Testis (tissue), 3 donors: Measurements from ENCODE around the gene TUB. TPM values are rescaled to one million over a fixed set of nuclear protein-coding genes. Genes with fewer than 3 reads are reported as not detected.

ENCODE experiments used
- DNase-seq: peaks from one replicate; pipeline ENCODE4 v3.0.0-alpha.2; 2019
- H3K27ac ChIP-seq, 2 donors: fragments of 200-600 bp; sonication (generic); one replicate each; pipeline ENCODE4 v1.5.1; 2019
- H3K27me3 ChIP-seq: fragments of 200-600 bp; sonication (generic); one replicate; pipeline ENCODE4 v1.5.1; 2019
- H3K36me3 ChIP-seq: fragments of 200-600 bp; sonication (generic); one replicate; pipeline ENCODE4 v1.5.1; 2017; ENCODE audit warnings: low read depth; ENCODE audit errors: missing control alignments
- H3K4me1 ChIP-seq: fragments of 200-600 bp; sonication (generic); one replicate; pipeline ENCODE4 v1.5.1; 2019
- H3K4me3 ChIP-seq, 2 donors: fragments of 200-600 bp; sonication (generic); one replicate each; pipeline ENCODE4 v1.5.1; 2017 to 2019
- H3K9me3 ChIP-seq: fragments of 200-600 bp; sonication (generic); one replicate; pipeline ENCODE4 v1.5.1; 2017
- POLR2A ChIP-seq: fragments of 450-650 bp; IDR thresholded peaks from one replicate; pipeline ENCODE4 v1.6.1; 2017; ENCODE audit warnings: antibody characterized with exemption, mild to moderate bottlenecking, moderate library complexity
- WGBS, 2 donors: methylation state at CpG; one replicate each; pipeline ENCODE4 v1.1.5; 2018; 5-methylcytosine and 5-hydroxymethylcytosine counted together
- intact Hi-C: fragments of 100-400 bp; cut with DNase I; formaldehyde crosslinking; loops from one replicate; pipeline ENCODE4 v1.15.1; 2023; ENCODE audit warnings: low total_unique reads
- polyA plus RNA-seq: library from polyadenylated mRNA; stranded (reverse); fragments of 350-450 nt; fragmentation: Illumina TruSeq; extraction: RNeasy Lipid Tissue Mini Kit (QIAGEN cat#74804); gene quantifications from one replicate; pipeline ENCODE4 v1.2.3, GENCODE V29; 2014; ENCODE audit warnings: low read depth, low replicate concordance; ENCODE audit not compliant: insufficient read depth
- total RNA-seq, 2 donors: library from RNA; depleted of rRNA; stranded (reverse); fragments of >200 nt; gene quantifications; one replicate each; pipeline ENCODE4 v1.2.3, GENCODE V29; 2016
- TF ChIP-seq, protein P1 (sequence below), 3 experiments: fragments of 450-650 bp in 2 of 3; fragments of 200-600 bp in 1 of 3; sonication (generic) in 1 of 3; IDR thresholded peaks; one replicate each; pipeline ENCODE4 v1.5.1; 2016 to 2019; ENCODE audit warnings: antibody characterized with exemption in 3 of 3, mild to moderate bottlenecking in 2 of 3, moderate library complexity in 1 of 3

The TUB gene
- total and polyA plus RNA-seq, 3 donors from 2014 or later, result 8.9 to 16.5 (median 15.6) TPM

DNA sequence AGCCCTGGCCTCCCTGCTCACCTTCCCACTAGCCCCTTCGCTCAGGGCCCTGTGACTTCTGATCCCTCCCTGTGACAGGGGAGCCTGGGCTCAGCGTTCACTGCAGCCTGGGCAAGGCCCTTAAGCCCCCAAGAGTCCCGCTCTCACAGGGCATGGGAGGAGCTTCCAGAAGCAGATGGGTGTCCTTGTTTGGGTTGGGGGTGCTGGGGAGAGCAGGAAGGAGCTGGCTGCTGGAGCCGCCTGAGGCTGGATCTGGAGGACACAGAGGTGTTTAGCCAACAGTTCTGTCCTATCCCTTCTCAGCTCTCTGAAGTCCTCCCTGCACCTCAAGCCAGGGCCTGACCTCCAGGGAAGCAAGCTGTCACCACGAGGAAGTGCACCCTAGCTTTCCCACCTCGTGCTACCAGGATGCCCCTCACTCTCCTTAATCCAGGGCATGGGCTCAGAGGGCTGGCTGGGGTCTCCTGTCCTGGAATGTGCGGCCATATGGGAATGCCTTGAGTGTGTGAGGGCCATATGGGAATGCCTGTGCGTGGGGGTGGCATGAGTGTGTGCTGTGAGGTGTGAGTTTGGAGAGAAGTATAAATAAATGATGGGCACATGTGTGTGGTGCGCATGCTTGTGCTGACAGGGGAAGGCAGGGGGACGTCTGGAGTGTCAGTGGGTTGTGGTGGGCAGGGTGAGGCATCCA is 25.0 kb upstream of the TUB start:
- Histone ChIP-seq H3K9me3 (no peaks in the 10 kb centered on the region), H3K4me3 (no peak overlapping the region), H3K27me3 (no peaks in the 10 kb centered on the region), H3K27ac (peak overlapping the region in 1 of 2 donors; percentile 84), H3K4me1 (peaks cover 17% of the 10 kb centered on the region), H3K36me3 (no peaks in the 10 kb centered on the region)
- intact Hi-C loops, result no loop called here
- peak; percentile 11 for DNase-seq
- 91 to 92% methylated on average over 6 to 10 of the region's 10 CpGs for WGBS, 2 donors
- TF ChIP-seq, protein P1, sequence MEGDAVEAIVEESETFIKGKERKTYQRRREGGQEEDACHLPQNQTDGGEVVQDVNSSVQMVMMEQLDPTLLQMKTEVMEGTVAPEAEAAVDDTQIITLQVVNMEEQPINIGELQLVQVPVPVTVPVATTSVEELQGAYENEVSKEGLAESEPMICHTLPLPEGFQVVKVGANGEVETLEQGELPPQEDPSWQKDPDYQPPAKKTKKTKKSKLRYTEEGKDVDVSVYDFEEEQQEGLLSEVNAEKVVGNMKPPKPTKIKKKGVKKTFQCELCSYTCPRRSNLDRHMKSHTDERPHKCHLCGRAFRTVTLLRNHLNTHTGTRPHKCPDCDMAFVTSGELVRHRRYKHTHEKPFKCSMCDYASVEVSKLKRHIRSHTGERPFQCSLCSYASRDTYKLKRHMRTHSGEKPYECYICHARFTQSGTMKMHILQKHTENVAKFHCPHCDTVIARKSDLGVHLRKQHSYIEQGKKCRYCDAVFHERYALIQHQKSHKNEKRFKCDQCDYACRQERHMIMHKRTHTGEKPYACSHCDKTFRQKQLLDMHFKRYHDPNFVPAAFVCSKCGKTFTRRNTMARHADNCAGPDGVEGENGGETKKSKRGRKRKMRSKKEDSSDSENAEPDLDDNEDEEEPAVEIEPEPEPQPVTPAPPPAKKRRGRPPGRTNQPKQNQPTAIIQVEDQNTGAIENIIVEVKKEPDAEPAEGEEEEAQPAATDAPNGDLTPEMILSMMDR (IDR thresholded peaks at IDR 0.05), result no peak
- no peak for TF ChIP-seq POLR2A

DNA sequence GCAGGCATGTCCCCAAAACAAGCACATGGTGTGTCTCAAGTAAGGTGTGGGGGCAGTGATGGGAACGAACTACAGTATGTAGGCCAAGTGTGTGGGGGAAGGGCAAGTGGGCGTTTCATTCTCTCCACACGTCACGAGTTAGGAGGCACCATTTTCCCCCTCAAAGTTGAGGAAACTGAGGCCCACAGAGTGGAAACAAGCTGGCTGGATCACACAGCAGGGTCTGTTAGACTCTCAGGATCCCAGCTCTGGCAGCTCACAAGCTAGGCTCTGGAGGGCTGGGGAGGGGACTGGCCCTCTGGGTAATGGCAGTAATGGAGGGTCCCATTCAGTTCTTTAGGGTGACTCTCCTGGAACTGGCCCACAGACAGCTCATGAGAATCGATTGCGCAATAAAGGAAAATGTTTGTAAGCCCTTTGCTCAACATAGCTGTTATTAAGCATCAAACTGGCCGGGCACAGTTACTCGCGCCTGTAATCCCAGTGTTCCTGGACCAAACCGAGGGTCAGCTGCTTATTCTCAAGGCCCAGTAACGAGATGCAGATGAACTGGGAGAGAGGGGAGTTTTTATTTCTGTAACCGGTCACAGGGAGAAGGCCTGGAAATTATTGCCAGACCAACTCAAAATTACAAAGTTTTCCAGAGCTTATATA is 24.1 kb upstream of the TUB start:
- peak overlapping the region; percentile 45 to 84 for H3K27ac ChIP-seq
- H3K9me3 ChIP-seq, result no peaks in the 10 kb centered on the region

DNA sequence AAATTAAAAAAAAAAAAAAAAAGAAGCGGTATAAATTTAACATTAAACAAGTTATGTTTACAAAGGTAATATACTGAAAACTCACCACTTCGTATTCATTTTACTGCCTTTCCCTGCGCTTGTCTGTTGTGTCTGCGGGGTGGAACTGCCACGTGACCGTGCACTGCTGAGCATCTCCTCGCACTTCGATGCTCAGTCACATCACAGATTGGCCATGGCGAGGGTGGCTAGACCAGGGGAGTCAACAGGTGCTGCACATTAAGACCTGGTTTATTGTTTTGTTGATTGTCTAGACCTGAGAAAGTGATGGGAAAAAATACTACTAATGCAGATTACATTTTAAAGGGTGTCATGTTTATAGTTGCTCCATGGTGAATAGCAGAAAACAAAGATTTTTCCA is 22.8 kb upstream of the TUB start:
- TF ChIP-seq, protein P1 (IDR thresholded peaks at IDR 0.05), result no peak
- no peak for TF ChIP-seq POLR2A
- 95 to 97% methylated on average over 9 of the region's 9 CpGs for WGBS, 2 donors
- H3K27me3 ChIP-seq, result no peaks in the 10 kb centered on the region
- no peaks in the 10 kb centered on the region for H3K36me3 ChIP-seq
- H3K4me1 ChIP-seq, result peaks cover 27% of the 10 kb centered on the region
- no peak overlapping the region for H3K4me3 ChIP-seq
- H3K9me3 ChIP-seq, result no peaks in the 10 kb centered on the region
- DNase-seq, result no peak
- intact Hi-C loops, result no loop called here
- peak overlapping the region in 1 of 2 donors; percentile 84 for H3K27ac ChIP-seq

More for the DNA sequence above, 24.1 kb upstream of the TUB start:
- Histone ChIP-seq H3K36me3 (no peaks in the 10 kb centered on the region), H3K4me3 (no peak overlapping the region), H3K27me3 (no peaks in the 10 kb centered on the region), H3K4me1 (peaks cover 20% of the 10 kb centered on the region)
- DNase-seq, result peak; percentile 78
- 59 to 65% methylated on average over 12 of the region's 12 CpGs for WGBS, 2 donors
- intact Hi-C loops, result no loop called here
- TF ChIP-seq, protein P1 (IDR thresholded peaks at IDR 0.05), result no peak
- TF ChIP-seq POLR2A, result no peak

DNA sequence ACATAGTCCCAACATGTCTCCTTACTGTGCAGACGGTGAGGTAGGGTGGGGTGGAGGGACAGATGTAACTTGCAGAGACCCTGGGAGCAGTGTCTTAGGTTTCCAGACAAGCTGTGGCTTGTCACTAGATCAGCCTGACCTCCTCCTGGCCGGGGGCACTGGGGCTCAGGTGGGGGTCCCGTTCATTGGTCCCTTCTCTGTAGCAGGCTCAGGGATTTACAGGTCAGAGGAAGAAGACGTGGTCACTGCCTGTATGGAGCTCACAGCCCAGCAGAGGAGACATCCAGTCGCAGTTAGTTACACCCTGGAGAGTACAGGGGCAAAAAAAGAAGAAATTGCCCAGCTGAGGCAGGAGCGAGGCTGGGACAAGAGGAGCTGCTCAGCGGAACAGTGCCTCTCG is 22.0 kb upstream of the TUB start:
- no peaks in the 10 kb centered on the region for H3K27me3 ChIP-seq
- no peaks in the 10 kb centered on the region for H3K9me3 ChIP-seq
- peak overlapping the region in 1 of 2 donors; percentile 77 for H3K27ac ChIP-seq
- no peaks in the 10 kb centered on the region for H3K36me3 ChIP-seq
- intact Hi-C loops, result no loop called here
- H3K4me3 ChIP-seq, result no peak overlapping the region
- WGBS, 2 donors, result 81 to 82% methylated on average over 8 of the region's 8 CpGs
- peaks cover 27% of the 10 kb centered on the region for H3K4me1 ChIP-seq
- DNase-seq, result no peak
- TF ChIP-seq, protein P1 (IDR thresholded peaks at IDR 0.05), result no peak
- TF ChIP-seq POLR2A, result no peak
